K562 (cell line): ENCODE data around the gene FAM186B. TPM values are rescaled to one million over a fixed set of nuclear protein-coding genes. Genes with fewer than 3 reads are reported as not detected.

ENCODE experiments used
- ATAC-seq: fragments of 200-7000 bp; cut with Tn5 transposase; 3 replicates; pipeline ENCODE4 v1.9.1; 2020; ENCODE audit warnings: moderate library complexity
- BruUV-seq: library from RNA; stranded (reverse); fragments of 400-500 nt; replicated peaks from 2 replicates; lab custom pipeline; 2021; lab: Mats Ljungman, UMichigan
- CTCF ChIA-PET: fragments of 300-600 bp; formaldehyde crosslinking; extraction: SDS; loops from one replicate; lab custom pipeline; 2021; ENCODE audit warnings: low intra/inter-chr PET ratio; lab: Yijun Ruan, JAX
- POLR2A ChIA-PET: fragments of 300-600, 350-650 bp; sonication (Branson Sonifier 250); formaldehyde crosslinking; extraction: SDS; loops from one replicate; lab custom pipeline; 2021; ENCODE audit warnings: antibody characterized with exemption, inconsistent platforms; lab: Yijun Ruan, JAX
- DNase-seq, 4 experiments: peaks; one replicate each; pipeline versions ENCODE4 v3.0.0 to v3.0.0-alpha.2; 2011 to 2018; ENCODE audit warnings: low spot score in 3 of 4, mixed read lengths in 3 of 4; ENCODE audit errors: extremely low read depth in 1 of 4
- FAIRE-seq: peaks from 2 replicates; lab custom pipeline; 2011; peaks lifted over from hg19 to GRCh38; lab: Jason Lieb, UNC
- H2AFZ ChIP-seq: 2 replicates; pipeline ENCODE4 v1.6.0; 2011; ENCODE audit warnings: low read depth, low read length, control low read depth, inconsistent platforms
- H3K27ac ChIP-seq: fragments of 200-600 bp; 3 replicates; pipeline ENCODE4 v1.8.0; 2011; ENCODE audit warnings: low read depth, mild to moderate bottlenecking, control low read depth, inconsistent platforms, low read length, moderate library complexity, mixed read lengths; ENCODE audit errors: extremely low read depth
- H3K27me3 ChIP-seq, 2 experiments: fragments of 300-600 bp in 1 of 2; 2 replicates in 1 of 2; 3 replicates in 1 of 2; pipeline versions ENCODE4 v1.6.0 to v1.8.0; 2011; ENCODE audit warnings: inconsistent platforms in 2 of 2, low read length in 2 of 2, mild to moderate bottlenecking in 1 of 2, mixed read lengths in 1 of 2, moderate library complexity in 1 of 2; ENCODE audit not compliant: control insufficient read depth in 2 of 2, insufficient read depth in 2 of 2
- H3K36me3 ChIP-seq: fragments of 300-600 bp; 3 replicates; pipeline ENCODE4 v1.8.0; 2011; ENCODE audit warnings: mild to moderate bottlenecking, low read length, inconsistent platforms; ENCODE audit not compliant: control insufficient read depth, insufficient read depth
- H3K4me1 ChIP-seq, 2 experiments: fragments of 200-600 bp in 1 of 2; replicated peaks in 1 of 2; 2 replicates in 1 of 2; 3 replicates in 1 of 2; pipeline versions ENCODE4 v1.5.1 to v1.8.0; 2011; ENCODE audit warnings: inconsistent platforms in 2 of 2, low read length in 2 of 2, mild to moderate bottlenecking in 1 of 2, mixed read lengths in 1 of 2, moderate library complexity in 1 of 2; ENCODE audit not compliant: control insufficient read depth in 2 of 2, insufficient read depth in 2 of 2
- H3K4me2 ChIP-seq: 2 replicates; pipeline ENCODE4 v1.6.1; 2011; ENCODE audit warnings: low read length, control low read depth, inconsistent platforms, mixed read lengths; ENCODE audit not compliant: insufficient read depth
- H3K4me3 ChIP-seq: fragments of 200-600 bp; sonication (generic), shearing (Covaris generic); 2 replicates; pipeline ENCODE4 v1.5.1; 2016; ENCODE audit warnings: control low read depth, inconsistent platforms
- H3K79me2 ChIP-seq: fragments of 200-600 bp; 3 replicates; pipeline ENCODE4 v1.8.0; 2011; ENCODE audit warnings: low read length, inconsistent platforms; ENCODE audit not compliant: control insufficient read depth, insufficient read depth
- H3K9ac ChIP-seq, 2 experiments: 2 replicates each; pipeline versions ENCODE4 v1.6.0 to v1.6.1; 2011; ENCODE audit warnings: low read depth in 2 of 2, low read length in 2 of 2, control low read depth in 1 of 2, inconsistent platforms in 1 of 2, mild to moderate bottlenecking in 1 of 2, mixed read lengths in 1 of 2; ENCODE audit not compliant: insufficient read depth in 1 of 2
- H3K9me1 ChIP-seq: one replicate; pipeline ENCODE4 v1.6.0; 2011; ENCODE audit warnings: inconsistent platforms, mild to moderate bottlenecking, low read length, moderate library complexity; ENCODE audit not compliant: control insufficient read depth, insufficient read depth
- H3K9me3 ChIP-seq: replicated peaks from 2 replicates; pipeline ENCODE4 v1.5.1; 2011; ENCODE audit warnings: low read depth, low read length, inconsistent platforms; ENCODE audit not compliant: control insufficient read depth, insufficient read depth
- H4K20me1 ChIP-seq: replicated peaks from 2 replicates; pipeline ENCODE4 v1.6.1; 2011; ENCODE audit warnings: low read length, inconsistent platforms, mixed read lengths; ENCODE audit not compliant: control insufficient read depth, insufficient read depth
- CBX3 ChIP-seq, 2 experiments: IDR thresholded peaks; 1 replicate in 1 of 2; 2 replicates in 1 of 2; pipeline ENCODE4 v1.6.1; 2012; ENCODE audit warnings: inconsistent platforms in 2 of 2, low read length in 2 of 2, borderline replicate concordance in 1 of 2, control low read depth in 1 of 2
- CHCHD3 ChIP-seq: fragments of 250-450 bp; sonication (Bioruptor Pico); IDR thresholded peaks from 2 replicates; pipeline ENCODE4 v2.1.2; 2022; ENCODE audit warnings: mild to moderate bottlenecking
- HMG20A ChIP-seq: fragments of 450-650 bp; formaldehyde crosslinking; conservative IDR thresholded peaks from 2 replicates; pipeline ENCODE4 v1.4.0; 2020; ENCODE audit warnings: mild to moderate bottlenecking, mixed read lengths
- RCOR1 ChIP-seq, 2 experiments: IDR thresholded peaks; 2 replicates each; pipeline ENCODE4 v1.6.1; 2012; ENCODE audit warnings: low read depth in 2 of 2, low read length in 2 of 2, borderline replicate concordance in 1 of 2, improper control_type of control experiment in 1 of 2
- TEAD1 ChIP-seq, 2 experiments: fragments of 450-650 bp in 1 of 2; sonication (generic) in 1 of 2; formaldehyde crosslinking; IDR thresholded peaks; 2 replicates each; pipeline versions ENCODE4 v1.4.0 to v1.8.0; 2020 to 2022; ENCODE audit warnings: mild to moderate bottlenecking in 2 of 2, missing genetic modification reagents in 1 of 2
- WGBS: fragments of 100-300 bp; shearing (Covaris generic); methylation state at CpG from one replicate; pipeline ENCODE4 v1.1.6; 2016; ENCODE audit warnings: low coverage, mixed read lengths; ENCODE audit not compliant: insufficient coverage; ENCODE audit errors: missing lambda C conversion rate; 5-methylcytosine and 5-hydroxymethylcytosine counted together
- in situ Hi-C: fragments of 300-500 bp; cut with MboI; formaldehyde crosslinking; loops from 4 replicates; pipeline ENCODE4 v1.15.0; 2018; ENCODE audit warnings: inconsistent platforms, mixed read lengths
- intact Hi-C: fragments of 100-400 bp; cut with micrococcal nuclease; formaldehyde crosslinking; loops from 2 replicates; pipeline ENCODE4 v1.14.2; 2022
- polyA plus RNA-seq, 8 experiments: library from polyadenylated mRNA; depleted of rRNA in 4 of 8; stranded (reverse) in 5 of 8; unstranded in 3 of 8; fragments of >200 nt; fragmentation: Nextera tagmentation in 2 of 8; fragmentation: Illumina TruSeq in 1 of 8; extraction: Ambion mirVana in 2 of 8; extraction: Trizol in 1 of 8; gene quantifications; 2 replicates each; pipeline versions ENCODE4 v1.2.1 to v1.2.3, GENCODE V29; 2011 to 2014; ENCODE audit warnings: inconsistent platforms in 1 of 8, missing spikeins in 1 of 8
- total RNA-seq, 7 experiments: library from RNA; depleted of rRNA in 6 of 7; stranded (reverse); fragments of >200 nt in 6 of 7; fragmentation: Illumina TruSeq in 2 of 7; extraction: Trizol in 2 of 7; gene quantifications; 2 replicates each; pipeline versions ENCODE4 v1.2.1 to v1.2.3, GENCODE V29; 2011 to 2021; ENCODE audit warnings: low replicate concordance in 1 of 7

The FAM186B gene
- total and polyA plus RNA-seq, 9 of the 15 experiments (the other 6 are each of a cell fraction or from before 2014, with no cell fraction given) = 0.07 to 0.42 (median 0.15) TPM

DNA sequence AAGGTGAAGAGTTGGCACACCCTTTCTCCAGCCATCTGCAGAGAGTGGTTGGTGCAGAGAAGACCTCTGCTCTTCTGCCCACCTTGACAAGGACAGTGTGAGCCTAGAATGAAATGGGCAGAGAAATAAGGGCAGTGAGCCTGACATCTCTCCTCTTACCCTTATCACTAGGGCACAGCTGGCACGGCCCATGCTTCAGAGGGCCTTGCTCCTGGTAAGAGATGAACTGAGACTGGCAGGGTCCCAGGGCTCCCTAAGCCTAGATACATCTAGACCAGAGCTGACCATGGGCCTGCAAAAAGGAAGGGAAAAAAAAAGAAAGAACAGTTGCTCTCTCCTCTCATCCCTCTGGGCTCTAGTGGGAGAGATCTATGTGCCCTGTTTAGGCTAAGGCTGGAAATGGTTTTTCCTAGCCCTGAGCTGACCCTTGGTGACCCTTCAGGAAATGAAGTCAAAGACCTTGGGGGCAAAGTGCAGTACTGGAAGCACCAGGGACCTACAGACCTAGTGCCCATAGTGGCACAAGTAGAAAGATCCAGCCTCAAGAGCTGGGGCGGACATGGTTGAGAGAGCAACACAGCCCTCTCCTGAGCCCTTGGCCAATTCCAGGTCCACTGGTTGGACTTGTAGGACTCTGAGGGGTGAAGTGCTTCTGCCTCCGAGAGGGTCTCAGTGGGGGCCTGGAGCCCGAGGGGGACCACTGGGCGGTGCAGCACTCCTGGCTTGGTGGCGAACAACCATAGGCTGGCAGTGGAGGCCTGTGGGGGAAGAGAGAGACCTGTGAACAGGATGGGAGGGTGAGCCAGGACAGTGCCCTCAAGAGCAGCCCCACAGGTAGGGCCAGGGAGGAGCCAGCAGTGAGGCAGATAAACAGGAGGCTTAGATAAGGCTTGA is 40.0 kb upstream of the FAM186B start:
- Histone ChIP-seq H3K27ac (no peak overlapping the region), H3K4me1 (peaks cover 0 to 16% of the 10 kb centered on the region in 2 experiments; a peak in 3 of 5 replicates), H3K36me3 (peaks cover 13% of the 10 kb centered on the region; the same call in 2 of the 3 replicates), H4K20me1 (no peaks in the 10 kb centered on the region; the same call in 1 of the 2 replicates), H3K9me3 (no peaks in the 10 kb centered on the region), H3K4me3 (no peak overlapping the region), H2AFZ (no peak overlapping the region), H3K27me3 (no peaks in the 10 kb centered on the region), H3K79me2 (no peaks in the 10 kb centered on the region), H3K9me1 (no peaks in the 10 kb centered on the region), H3K9ac (peak overlapping the region in 1 of 2 experiments; percentile 48; a peak in 1 of 4 replicates), H3K4me2 (no peak overlapping the region)
- in situ Hi-C loops (no loop called here), intact Hi-C loops (no loop called here)
- CTCF ChIA-PET = interaction anchor here (1.0 to 3.3 kb wide), 2 partner anchors 63 to 96 kb away, joined by 3 to 66 read pairs; partner anchors contain the start of genes FMNL3 and TMBIM6
- 89% methylated on average over 6 of the region's 6 CpGs for whole genome bisulfite sequencing
- ATAC-seq (no peak), DNase-seq (no peak), FAIRE-seq (no peak)
- POLR2A ChIA-PET = interaction anchor here (0.7 to 1.5 kb wide), 3 partner anchors 10 to 115 kb away, joined by 3 to 5 read pairs (median 3); no protein-coding TSS in a partner anchor
- BruUV-seq = no TSS peak
- TF ChIP-seq CHCHD3 (CRISPR knock-in tag) (no peak), TEAD1 (CRISPR knock-in tag; IDR thresholded peaks at IDR 0.05) (no peak), CBX3 (IDR thresholded peaks at IDR 0.05; ENCODE audit: borderline replicate concordance in 1 of 2, low read length in 2 of 2) (no peak), RCOR1 (IDR thresholded peaks at IDR 0.05; ENCODE audit: borderline replicate concordance in 1 of 2, low read depth in 2 of 2, low read length in 2 of 2) (no peak), HMG20A (CRISPR knock-in tag) (no peak)
